Endothelial cell of umbilical vein (primary cell): ENCODE measurements around the gene FUT8. TPM values are rescaled to one million over a fixed set of nuclear protein-coding genes. Genes with fewer than 3 reads are reported as not detected.
A peak's percentile ranks its signal among the peaks of the same experiment; 100 is the strongest.

Source experiments
- BruUV-seq: library from RNA; stranded (reverse); fragments of 400-500 nt; replicated peaks from 2 replicates; lab custom pipeline; 2021; lab: Mats Ljungman, UMichigan
- CTCF ChIA-PET: fragments of 300-600, 350-600 bp; sonication (Branson Sonifier 250); formaldehyde crosslinking; loops from one replicate; lab custom pipeline; 2021; ENCODE audit warnings: antibody characterized with exemption, inconsistent platforms; lab: Charles Lee
- POLR2A ChIA-PET: fragments of 300-600, 350-600 bp; sonication (Branson Sonifier 250); formaldehyde crosslinking; loops from one replicate; lab custom pipeline; 2021; ENCODE audit warnings: antibody characterized with exemption, inconsistent platforms; lab: Charles Lee
- DNase-seq: peaks from one replicate; pipeline ENCODE4 v3.0.0-alpha.2; 2011; ENCODE audit warnings: low read depth, low spot score
- FAIRE-seq: peaks from 2 replicates; lab custom pipeline; 2011; peaks lifted over from hg19 to GRCh38; lab: Jason Lieb, UNC
- H2AFZ ChIP-seq: 2 replicates; pipeline ENCODE4 v1.6.0; 2012; ENCODE audit warnings: low read depth, low read length, control low read depth, inconsistent platforms
- H3K27ac ChIP-seq: 2 replicates; pipeline ENCODE4 v1.5.1; 2011; ENCODE audit warnings: low read depth, mild to moderate bottlenecking, control low read depth, low read length, moderate library complexity; ENCODE audit not compliant: insufficient read depth
- H3K27me3 ChIP-seq, 2 experiments: 2 replicates each; pipeline versions ENCODE4 v1.6.0 to v1.6.1; 2011; ENCODE audit warnings: low read length in 2 of 2, mixed read lengths in 1 of 2; ENCODE audit not compliant: control insufficient read depth in 2 of 2, insufficient read depth in 2 of 2
- H3K36me3 ChIP-seq, 2 experiments: 2 replicates in 1 of 2; 3 replicates in 1 of 2; pipeline ENCODE4 v1.5.1; 2011; ENCODE audit warnings: low read length in 2 of 2, mild to moderate bottlenecking in 1 of 2, moderate library complexity in 1 of 2; ENCODE audit not compliant: control insufficient read depth in 2 of 2, insufficient read depth in 2 of 2; ENCODE audit errors: extremely low read depth in 1 of 2
- H3K4me1 ChIP-seq: 3 replicates; pipeline ENCODE4 v1.5.1; 2011; ENCODE audit warnings: mild to moderate bottlenecking, low read length; ENCODE audit not compliant: control insufficient read depth, insufficient read depth; ENCODE audit errors: extremely low read depth
- H3K4me2 ChIP-seq: 2 replicates; pipeline ENCODE4 v1.6.1; 2011; ENCODE audit warnings: low read length, control low read depth, mixed read lengths; ENCODE audit not compliant: insufficient read depth
- H3K4me3 ChIP-seq, 3 experiments: fragments of 200-600 bp in 1 of 3; sonication (generic), shearing (Covaris generic) in 1 of 3; replicated peaks in 1 of 3; 2 replicates each; pipeline ENCODE4 v1.5.1; 2011 to 2016; ENCODE audit warnings: control low read depth in 3 of 3, low read length in 3 of 3, mild to moderate bottlenecking in 2 of 3, inconsistent platforms in 1 of 3, low read depth in 1 of 3, moderate library complexity in 1 of 3; ENCODE audit not compliant: insufficient read depth in 1 of 3
- H3K79me2 ChIP-seq: 2 replicates; pipeline ENCODE4 v1.6.0; 2012; ENCODE audit warnings: low read length, inconsistent platforms; ENCODE audit not compliant: control insufficient read depth, insufficient read depth
- H3K9ac ChIP-seq: replicated peaks from 2 replicates; pipeline ENCODE3; 2011; ENCODE audit warnings: low read length, control low read depth; ENCODE audit not compliant: insufficient read depth; ENCODE audit errors: extremely low read depth
- H3K9me1 ChIP-seq: replicated peaks from 3 replicates; pipeline ENCODE4 v1.6.0; 2011; ENCODE audit warnings: mild to moderate bottlenecking, low read length; ENCODE audit not compliant: control insufficient read depth, insufficient read depth; ENCODE audit errors: extremely low read depth
- H3K9me3 ChIP-seq: replicated peaks from 2 replicates; pipeline ENCODE4 v1.5.1; 2012; ENCODE audit warnings: low read length, inconsistent platforms; ENCODE audit not compliant: control insufficient read depth, insufficient read depth
- H4K20me1 ChIP-seq: replicated peaks from 2 replicates; pipeline ENCODE3; 2011; ENCODE audit warnings: mild to moderate bottlenecking, low read length; ENCODE audit not compliant: control insufficient read depth, insufficient read depth; ENCODE audit errors: extremely low read depth
- CTCF ChIP-seq, 2 donors: IDR thresholded peaks; 1 replicate in 1 of 2; 2 replicates in 1 of 2; pipeline ENCODE4 v1.5.1; 2011; ENCODE audit warnings: low read length in 2 of 2, mild to moderate bottlenecking in 2 of 2, moderate library complexity in 2 of 2, control low read depth in 1 of 2, inconsistent platforms in 1 of 2, low read depth in 1 of 2; ENCODE audit not compliant: insufficient read depth in 1 of 2; ENCODE audit errors: extremely low read depth in 1 of 2
- FOS ChIP-seq: IDR thresholded peaks from 2 replicates; pipeline ENCODE4 v1.6.1; 2011; ENCODE audit warnings: mild to moderate bottlenecking, low read length, moderate library complexity, borderline replicate concordance; ENCODE audit not compliant: insufficient read depth
- GATA2 ChIP-seq: IDR thresholded peaks from 2 replicates; pipeline ENCODE4 v1.7.0; 2011; ENCODE audit warnings: low read depth, mild to moderate bottlenecking, moderate library complexity, mixed read lengths, low read length; ENCODE audit not compliant: insufficient read length, insufficient read depth
- POLR2A ChIP-seq: IDR thresholded peaks from 2 replicates; pipeline ENCODE4 v1.6.1; 2012; ENCODE audit warnings: low read depth, mild to moderate bottlenecking, control low read depth, low read length
- dilution Hi-C: fragments of 300-500 bp; cut with MboI; formaldehyde crosslinking; loops from one replicate; pipeline ENCODE4 v1.15.0; 2019; ENCODE audit warnings: low sequenced_read_pairs; ENCODE audit not compliant: extremely low pct_ligation_motif_present
- intact Hi-C: fragments of 100-400 bp; cut with micrococcal nuclease; formaldehyde crosslinking; loops from one replicate; pipeline ENCODE4 v1.10.0; 2022
- polyA plus RNA-seq, 4 experiments: library from polyadenylated mRNA; depleted of rRNA in 3 of 4; stranded (reverse) in 3 of 4; unstranded in 1 of 4; fragments of >200 nt; gene quantifications; 2 replicates each; pipeline versions ENCODE4 v1.2.1 to v1.2.3, GENCODE V29; 2011 to 2012; ENCODE audit warnings: missing spikeins in 1 of 4
- total RNA-seq: library from RNA; stranded (reverse); gene quantifications from 2 replicates; pipeline ENCODE4 v1.2.3, GENCODE V29; 2021

The FUT8 gene
- total and polyA plus RNA-seq, 2 donors (not counting 3 experiments of a cell fraction or from before 2014, with no cell fraction given), result 16.7 to 38.8 TPM

- dilution Hi-C loops (no loop called here), intact Hi-C loops (no loop called here)
- Histone ChIP-seq H3K27ac (no peak overlapping the region), H3K4me3 (no peak overlapping the region), H3K27me3 (no peaks in the 10 kb centered on the region), H3K9me1 (no peaks in the 10 kb centered on the region), H3K4me2 (peak overlapping the region; percentile 58), H3K4me1 (peaks cover 18% of the 10 kb centered on the region), H3K79me2 (peaks cover 27% of the 10 kb centered on the region), H2AFZ (no peak overlapping the region), H3K36me3 (no peaks in the 10 kb centered on the region), H3K9ac (no peak overlapping the region), H3K9me3 (no peaks in the 10 kb centered on the region), H4K20me1 (no peaks in the 10 kb centered on the region)
- POLR2A ChIA-PET, result no interaction called here
- BruUV-seq, result no TSS peak
- CTCF ChIA-PET, result interaction anchor here (1.1 to 1.8 kb wide), 10 partner anchors 11 to 380 kb away, joined by 3 to 9 read pairs (median 4); no protein-coding TSS in a partner anchor
- peak; percentile 12 for FAIRE-seq
- peak; percentile 55 for DNase-seq
- peak; percentile 48 for TF ChIP-seq FOS
- TF ChIP-seq CTCF (IDR thresholded peaks at IDR 0.05; ENCODE audit: extremely low read depth in 1 of 2, insufficient read depth in 1 of 2, low read depth in 1 of 2, low read length in 2 of 2), result no peak
These were observed 31.7 kb downstream of the FUT8 start for GRCh38 chr14:65444230-65444629.

DNA sequence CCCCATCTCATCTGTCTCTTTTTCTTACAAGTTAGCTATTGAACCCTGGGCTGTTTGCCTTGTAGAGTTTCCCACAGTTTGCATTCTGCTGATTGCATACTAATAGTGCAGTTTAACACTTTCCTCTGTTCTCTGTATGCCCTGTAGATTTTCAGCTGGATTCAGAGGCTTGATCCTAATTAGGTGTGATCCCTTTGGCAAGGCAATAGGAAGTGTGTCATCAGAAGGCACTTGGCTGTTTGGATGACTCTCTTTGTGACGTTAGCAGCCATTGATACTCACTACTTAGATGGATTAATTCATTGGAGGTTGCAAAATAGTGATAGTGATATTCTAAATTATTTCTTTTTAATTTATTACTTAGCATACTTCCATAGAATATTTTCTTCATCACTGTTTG is 33.6 kb downstream of the FUT8 start:
- Histone ChIP-seq H2AFZ (no peak overlapping the region), H3K27ac (no peak overlapping the region), H3K4me1 (peaks cover 18% of the 10 kb centered on the region), H3K27me3 (no peaks in the 10 kb centered on the region), H3K9me3 (no peaks in the 10 kb centered on the region), H4K20me1 (no peaks in the 10 kb centered on the region), H3K4me2 (no peak overlapping the region), H3K4me3 (no peak overlapping the region), H3K79me2 (peaks cover 29% of the 10 kb centered on the region), H3K9ac (no peak overlapping the region), H3K9me1 (no peaks in the 10 kb centered on the region), H3K36me3 (no peaks in the 10 kb centered on the region)
- intact Hi-C loops, result no loop called here
- dilution Hi-C loops, result no loop called here
- ChIA-PET CTCF (interaction anchor here (1.0 to 1.3 kb wide), 3 partner anchors 9 to 22 kb away, joined by 3 to 4 read pairs (median 3); no protein-coding TSS in a partner anchor), POLR2A (no interaction called here)
- DNase-seq, result peak; percentile 47
- BruUV-seq, result no TSS peak
- peak; percentile 38 for FAIRE-seq
- TF ChIP-seq GATA2, result no peak
- peak; percentile 30 for TF ChIP-seq FOS
- TF ChIP-seq POLR2A, result no peak
